Left renal pelvis (tissue), 4 donors: ENCODE results near the gene DOCK1. TPM values are rescaled to one million over a fixed set of nuclear protein-coding genes. Genes with fewer than 3 reads are reported as not detected.
A peak's percentile ranks its signal among the peaks of the same experiment; 100 is the strongest.

Source experiments
- DNase-seq, 4 donors: peaks; one replicate each; pipeline ENCODE4 v3.0.0-alpha.2; 2013; ENCODE audit warnings: low read depth in 4 of 4, low spot score in 3 of 4
- polyA plus RNA-seq, 4 donors: library from polyadenylated mRNA; unstranded; fragments of 120-200 nt; gene quantifications; one replicate each; pipeline ENCODE4 v1.2.1, GENCODE V29; 2013; ENCODE audit not compliant: insufficient read length in 4 of 4

Gene DOCK1
- polyA plus RNA-seq, 4 donors = 62.7 to 68.3 (median 66.4) TPM

DNA sequence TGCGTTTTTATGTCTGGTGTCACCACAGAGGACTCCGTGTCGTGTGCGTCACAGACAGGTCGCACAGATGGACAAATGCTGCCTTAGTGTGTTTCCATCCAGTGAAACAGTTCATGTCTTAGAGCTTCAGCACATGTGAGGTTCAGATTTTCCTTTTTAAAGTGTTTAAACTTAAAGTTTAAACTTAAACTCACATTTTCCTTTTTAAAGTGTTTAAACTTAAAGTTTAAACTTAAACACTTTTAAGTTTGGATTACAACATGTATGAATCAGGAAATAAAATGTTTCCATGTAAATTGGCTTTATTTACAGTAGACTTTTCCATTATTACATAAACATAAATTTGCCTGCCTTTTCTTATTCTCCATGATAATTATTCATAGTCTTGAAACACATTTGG is 223.9 kb downstream of the DOCK1 start:
- DNase-seq = no peak

DNA sequence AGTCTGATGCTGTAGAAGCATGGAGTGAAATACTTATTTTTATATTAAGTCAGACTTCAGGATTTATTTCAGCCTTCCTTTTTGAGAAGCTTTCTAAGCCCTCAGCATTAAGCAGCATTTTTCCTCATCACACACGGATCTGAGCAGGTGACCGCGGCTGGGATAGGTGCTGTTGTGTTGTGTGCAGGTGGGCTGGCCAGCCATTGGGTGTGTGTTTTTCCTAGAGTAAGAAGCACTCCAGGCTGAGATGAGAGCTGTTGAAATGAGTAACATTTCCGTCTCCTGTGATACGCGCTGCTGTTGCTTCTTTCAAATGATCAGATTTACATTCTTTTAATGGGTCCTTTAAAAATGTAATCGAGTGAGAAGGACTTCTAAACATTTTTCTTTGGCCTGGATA is 227.2 kb downstream of the DOCK1 start:
- DNase-seq = no peak

GRCh38 chr10:127133225-127133624 is 228.0 kb downstream of the DOCK1 start:
- DNase-seq = no peak

DNA sequence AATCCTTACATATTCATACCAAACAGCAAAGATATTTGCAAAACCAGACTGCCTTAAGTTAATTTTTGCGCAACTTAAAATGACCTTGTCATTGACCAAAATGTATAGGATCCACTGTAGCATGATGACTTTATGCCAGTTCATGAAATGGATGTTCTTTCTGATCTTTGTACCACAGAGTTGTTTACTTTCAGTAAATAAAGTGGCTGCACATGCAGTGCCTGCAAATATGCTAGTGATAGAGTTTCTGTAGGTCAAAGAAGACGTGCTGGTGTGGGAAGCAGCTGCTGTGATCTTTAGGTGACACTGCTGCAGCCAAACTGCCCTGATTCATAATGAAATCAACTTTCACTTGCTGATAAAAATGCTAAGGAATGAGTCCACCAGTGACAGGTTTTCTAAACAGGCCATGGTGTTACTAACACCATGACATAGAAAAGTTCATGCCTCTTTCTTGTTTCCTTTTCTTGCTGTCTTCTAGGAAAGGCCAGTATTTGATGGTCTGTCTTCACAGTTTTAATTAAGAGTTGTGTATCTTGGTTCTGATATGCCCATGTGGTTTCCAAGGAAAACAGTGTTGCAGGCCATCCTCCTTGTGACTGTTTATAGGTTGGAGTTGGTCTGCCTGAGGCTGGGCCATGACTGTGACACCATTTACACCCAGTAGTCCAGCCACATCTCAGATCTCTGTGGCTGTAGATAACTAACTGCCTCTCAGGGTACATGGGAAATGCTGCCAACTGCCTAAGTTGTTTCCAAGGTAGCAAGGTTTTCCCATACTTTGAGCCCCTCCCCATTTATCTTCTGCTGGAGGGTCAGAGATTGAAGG is 228.7 kb downstream of the DOCK1 start:
- DNase-seq = no peak

GRCh38 chr10:127135844-127136577 is 230.8 kb downstream of the DOCK1 start:
- no peak for DNase-seq

DNA sequence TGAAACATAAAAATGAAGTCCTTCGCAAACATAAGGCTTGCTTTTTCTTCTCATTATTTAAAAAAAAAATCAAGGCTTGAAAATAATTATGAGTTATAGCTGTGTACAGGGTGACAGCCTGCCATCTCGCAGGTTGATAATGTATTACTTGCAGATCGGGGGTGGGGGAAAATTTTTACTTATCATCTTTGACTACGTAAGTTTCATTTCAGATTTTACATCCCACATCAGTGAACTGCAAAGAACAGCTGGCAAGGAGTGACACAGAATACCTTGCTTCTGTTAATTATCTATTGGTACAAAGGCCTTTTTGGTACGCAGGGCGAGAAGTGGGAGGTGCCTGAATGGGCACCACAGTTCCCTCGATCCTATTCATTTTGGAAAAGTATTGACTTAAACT is 232.2 kb downstream of the DOCK1 start:
- DNase-seq = no peak

- no peak for DNase-seq
Measured at GRCh38 chr10:127142136-127142535, 236.9 kb downstream of the DOCK1 start.

DNA sequence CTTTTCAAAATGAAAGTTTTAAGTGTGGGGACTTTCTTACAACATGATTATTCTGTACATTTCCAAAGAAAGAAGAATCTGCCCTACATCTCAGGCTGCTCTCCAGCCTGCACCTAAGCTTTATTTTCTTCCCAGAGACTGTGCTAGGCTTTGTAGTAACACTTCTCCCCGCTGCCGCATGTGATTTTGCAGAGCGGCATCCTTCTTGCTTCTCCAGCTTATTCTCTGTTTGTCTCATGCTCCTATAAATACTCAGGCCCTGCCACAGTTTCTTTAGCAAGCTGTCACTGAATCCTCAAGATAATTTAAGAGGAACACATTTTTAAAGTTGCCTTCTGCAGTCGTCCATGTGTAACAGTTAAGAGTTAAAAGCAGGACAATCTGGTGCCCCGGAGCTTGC is 237.6 kb downstream of the DOCK1 start:
- no peak for DNase-seq

GRCh38 chr10:127145173-127145572 is 239.9 kb downstream of the DOCK1 start:
- no peak for DNase-seq

DNA sequence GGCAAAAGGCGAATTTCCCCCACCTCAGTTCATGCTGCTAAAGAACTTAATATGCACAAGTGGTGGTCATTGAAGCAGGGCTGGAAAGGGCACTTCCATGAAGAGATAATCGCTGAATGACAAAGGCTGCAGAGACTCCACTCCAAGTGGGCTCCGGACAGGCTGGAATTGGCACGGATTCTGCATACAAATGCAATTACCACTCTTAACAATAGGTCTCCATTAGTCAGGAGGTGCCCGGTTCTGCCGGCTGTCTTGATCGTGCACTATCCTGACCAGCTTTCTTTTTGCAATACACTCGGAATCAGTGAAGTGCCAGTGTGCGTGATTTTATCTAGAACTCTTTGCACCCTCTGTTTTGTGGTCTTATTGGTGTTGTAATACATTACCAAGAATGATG is 241.4 kb downstream of the DOCK1 start:
- DNase-seq = no peak

GRCh38 chr10:127148066-127148932 is 243.1 kb downstream of the DOCK1 start:
- no peak for DNase-seq

DNA sequence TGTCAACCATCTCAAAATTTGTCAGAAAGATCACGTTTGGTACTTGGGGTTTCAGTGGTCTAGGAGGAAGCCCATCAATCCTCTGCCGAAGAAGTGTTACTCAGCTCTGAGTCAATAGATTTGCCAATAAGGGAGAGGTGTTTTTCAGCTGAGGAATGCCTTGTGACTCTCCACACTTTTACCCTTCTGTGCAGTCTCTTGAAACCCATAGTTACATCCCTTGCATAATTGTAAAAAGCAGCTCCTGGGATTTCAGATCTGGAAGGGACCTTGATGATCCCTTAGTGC is 243.6 kb downstream of the DOCK1 start:
- DNase-seq = no peak

- DNase-seq = peak in 1 of 4 donors; percentile 24
Measured at GRCh38 chr10:127149501-127150081, 244.4 kb downstream of the DOCK1 start.

GRCh38 chr10:127150136-127150535 is 244.9 kb downstream of the DOCK1 start:
- DNase-seq = no peak

GRCh38 chr10:127151541-127151940 is 246.3 kb downstream of the DOCK1 start:
- no peak for DNase-seq

DNA sequence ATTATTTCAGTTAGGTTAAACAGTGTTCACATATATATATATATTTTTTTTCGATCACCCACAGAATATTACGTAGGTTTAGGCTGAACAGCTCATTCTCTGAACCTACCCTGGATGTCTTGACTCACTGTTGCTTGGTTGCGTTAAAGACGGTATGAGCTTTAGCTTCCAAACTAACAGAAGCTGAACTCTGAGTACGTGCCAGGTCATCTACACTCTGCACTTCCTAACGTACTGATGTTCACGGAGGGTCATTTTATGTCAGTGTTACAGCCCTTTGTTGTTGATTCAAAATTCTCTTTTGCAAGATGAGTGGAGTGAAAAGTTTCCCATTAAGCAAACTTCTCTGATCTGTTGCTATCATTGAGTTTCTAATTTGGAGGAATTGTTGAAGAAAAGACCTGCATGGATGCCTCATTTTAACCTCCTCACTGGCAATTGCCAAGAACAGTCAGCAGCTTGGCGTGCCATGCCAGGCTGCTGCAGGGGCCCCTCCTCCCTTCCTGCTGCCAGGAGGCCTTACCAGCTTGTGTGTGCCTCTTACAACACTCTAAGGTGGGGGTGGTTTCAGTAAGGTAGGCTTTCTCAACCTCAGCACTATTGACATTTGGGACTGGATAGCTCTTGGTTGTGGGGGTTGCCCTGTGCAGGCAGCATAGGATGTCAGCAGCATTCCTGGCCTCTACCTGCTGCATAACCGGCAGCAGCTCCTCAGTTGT is 246.9 kb downstream of the DOCK1 start:
- no peak for DNase-seq

- DNase-seq = no peak
Measured at GRCh38 chr10:127153181-127153580, 248.0 kb downstream of the DOCK1 start.

DNA sequence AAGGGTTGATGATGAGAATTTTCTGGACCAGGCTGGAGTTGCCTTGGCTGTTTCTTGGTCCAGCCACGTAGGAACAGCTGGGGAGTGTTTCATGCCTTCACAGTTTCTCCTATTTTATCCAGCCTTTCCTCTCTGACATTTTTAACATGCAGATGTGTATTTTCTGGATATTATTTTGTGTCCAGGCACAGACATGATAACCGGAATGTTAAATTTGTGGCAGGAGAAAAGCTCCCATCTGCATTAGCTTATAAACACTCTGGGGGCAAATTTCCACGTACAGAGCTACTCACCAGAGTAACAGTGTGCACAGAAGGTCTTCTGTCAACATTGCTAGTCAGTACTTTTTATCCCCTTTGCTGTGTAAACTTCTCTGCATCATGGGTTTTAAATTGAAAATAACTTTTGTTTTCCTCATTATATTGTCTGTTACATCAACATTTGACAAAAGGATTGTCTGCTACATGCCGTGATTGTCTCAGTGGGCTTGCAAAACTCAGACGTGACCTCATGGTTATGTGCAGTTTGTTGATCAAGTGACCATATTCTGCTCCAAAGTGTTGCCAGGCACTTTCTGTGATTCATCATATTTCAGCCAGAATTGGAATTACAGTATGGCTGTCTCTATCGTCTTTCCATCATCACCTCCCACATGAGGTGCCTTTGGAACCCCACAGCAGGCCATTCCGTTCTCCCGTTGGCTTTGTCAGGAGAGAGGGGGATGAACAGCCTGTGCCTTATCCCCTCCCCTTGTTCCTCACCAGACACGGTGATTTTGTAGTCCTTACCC is 249.8 kb downstream of the DOCK1 start:
- no peak for DNase-seq

GRCh38 chr10:127157089-127157488 is 251.9 kb downstream of the DOCK1 start:
- no peak for DNase-seq
